Muscle layer of duodenum (tissue), 2 donors: ENCODE data around the gene SERTAD4.
A peak's percentile ranks its signal among the peaks of the same experiment; 100 is the strongest.

Source experiments
- H3K27ac ChIP-seq: one replicate; pipeline ENCODE4 v1.7.0; 2013; ENCODE audit warnings: mild to moderate bottlenecking, low read length
- H3K27me3 ChIP-seq: one replicate; pipeline ENCODE4 v1.7.0; 2013; ENCODE audit warnings: low read depth, mild to moderate bottlenecking, control low read depth, low read length
- H3K36me3 ChIP-seq, 2 donors: one replicate each; pipeline ENCODE4 v1.7.0; 2013; ENCODE audit warnings: low read length in 2 of 2, control low read depth in 1 of 2, mild to moderate bottlenecking in 1 of 2; ENCODE audit not compliant: insufficient read depth in 2 of 2, control insufficient read depth in 1 of 2
- H3K4me1 ChIP-seq, 2 donors: one replicate each; pipeline ENCODE4 v1.7.0; 2013; ENCODE audit warnings: low read length in 2 of 2, mild to moderate bottlenecking in 2 of 2, control low read depth in 1 of 2, moderate library complexity in 1 of 2; ENCODE audit not compliant: insufficient read depth in 2 of 2, control insufficient read depth in 1 of 2
- H3K4me3 ChIP-seq, 2 donors: one replicate each; pipeline ENCODE4 v1.7.0; 2013; ENCODE audit warnings: low read length in 2 of 2, low read depth in 1 of 2, mild to moderate bottlenecking in 1 of 2
- H3K9me3 ChIP-seq, 2 donors: one replicate each; pipeline ENCODE4 v1.7.0; 2013; ENCODE audit warnings: low read length in 2 of 2, control low read depth in 1 of 2, mild to moderate bottlenecking in 1 of 2; ENCODE audit not compliant: control insufficient read depth in 1 of 2
- donor health status: healthy.

Gene SERTAD4

DNA sequence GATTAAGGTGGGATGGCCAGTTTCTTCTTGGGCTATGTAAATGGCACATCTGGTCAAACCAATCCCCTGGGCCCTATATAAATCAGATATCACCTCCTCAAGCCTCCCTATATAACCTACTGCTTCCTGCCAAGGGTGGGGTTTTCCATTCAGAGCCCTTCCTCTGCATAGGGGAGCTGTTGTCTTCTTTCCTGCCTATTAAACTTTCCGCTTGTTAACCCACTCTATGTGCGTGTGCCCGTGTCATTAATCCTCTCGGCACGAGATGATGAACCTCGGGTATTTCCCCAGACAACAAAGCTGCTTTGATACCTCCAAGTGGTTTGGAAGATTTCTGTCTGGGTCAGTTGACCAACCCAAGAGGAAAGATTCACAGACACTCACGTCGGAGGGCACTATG lies 19.3 kb upstream of the SERTAD4 start:
- Histone ChIP-seq H3K9me3 (no peaks in the 10 kb centered on the region), H3K4me3 (no peak overlapping the region), H3K27ac (no peak overlapping the region), H3K36me3 (no peaks in the 10 kb centered on the region), H3K4me1 (no peaks in the 10 kb centered on the region), H3K27me3 (no peaks in the 10 kb centered on the region)

DNA sequence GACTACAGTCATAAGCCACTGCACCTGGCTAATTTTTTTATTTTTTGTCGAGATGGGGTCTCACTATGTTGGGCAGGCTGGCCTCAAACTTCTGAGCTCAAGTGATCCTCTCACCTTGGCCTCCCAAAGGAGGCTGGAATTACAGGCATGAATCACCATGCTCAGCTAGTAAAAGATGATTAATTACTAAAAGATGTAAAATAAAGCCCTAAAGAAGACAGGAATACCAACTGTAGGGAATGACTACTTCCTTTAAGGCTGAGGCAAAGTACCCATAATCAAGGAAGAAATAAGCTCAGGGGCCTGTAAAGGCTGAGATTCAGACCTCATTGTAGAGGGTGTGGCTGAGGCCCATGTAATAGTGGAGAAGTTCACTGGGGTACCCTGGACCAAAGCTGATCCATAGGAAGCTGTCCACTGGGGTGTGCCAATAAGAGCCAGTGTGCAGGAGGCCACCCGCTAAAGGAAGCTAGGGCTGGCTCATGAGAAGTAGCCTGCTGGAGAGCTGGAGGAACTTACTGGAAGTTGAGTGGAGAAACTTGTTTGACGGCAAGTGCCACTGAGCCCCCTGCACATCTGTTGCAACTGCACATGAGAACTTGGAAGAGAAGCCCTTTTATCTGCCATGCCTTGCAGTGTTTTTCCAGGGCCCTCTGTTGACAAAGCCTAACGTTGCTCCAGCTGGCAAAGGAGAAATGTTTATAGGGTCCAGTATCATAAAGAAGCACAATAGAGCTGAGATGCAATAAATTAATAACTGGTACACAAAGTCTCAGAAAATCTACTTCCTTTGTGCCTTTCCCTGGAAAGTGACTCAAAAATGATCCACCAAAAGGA lies 17.8 kb upstream of the SERTAD4 start:
- Histone ChIP-seq H3K4me1 (no peaks in the 10 kb centered on the region), H3K27me3 (no peaks in the 10 kb centered on the region), H3K36me3 (no peaks in the 10 kb centered on the region), H3K27ac (no peak overlapping the region), H3K4me3 (no peak overlapping the region), H3K9me3 (no peaks in the 10 kb centered on the region)

DNA sequence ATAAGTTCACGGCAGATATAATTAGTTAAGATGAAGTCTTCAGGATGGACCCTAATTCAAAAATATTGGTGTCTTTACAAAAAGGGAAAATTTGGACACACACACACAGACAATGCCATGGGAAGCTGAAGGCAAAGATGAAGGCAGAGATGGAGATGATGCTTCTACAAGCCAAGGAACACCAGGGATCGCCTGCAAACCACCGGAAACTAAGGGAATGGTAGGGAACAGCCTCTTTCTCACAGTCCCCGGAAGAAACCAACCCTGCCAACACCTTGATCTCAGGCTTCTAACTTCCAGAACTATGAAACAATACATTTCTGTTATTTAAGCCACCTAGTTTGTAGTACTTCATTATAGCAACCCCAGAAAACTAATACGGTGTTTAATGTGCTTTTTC lies 15.1 kb upstream of the SERTAD4 start:
- Histone ChIP-seq H3K4me1 (no peaks in the 10 kb centered on the region), H3K9me3 (no peaks in the 10 kb centered on the region), H3K36me3 (no peaks in the 10 kb centered on the region), H3K27ac (no peak overlapping the region), H3K4me3 (no peak overlapping the region), H3K27me3 (no peaks in the 10 kb centered on the region)

DNA sequence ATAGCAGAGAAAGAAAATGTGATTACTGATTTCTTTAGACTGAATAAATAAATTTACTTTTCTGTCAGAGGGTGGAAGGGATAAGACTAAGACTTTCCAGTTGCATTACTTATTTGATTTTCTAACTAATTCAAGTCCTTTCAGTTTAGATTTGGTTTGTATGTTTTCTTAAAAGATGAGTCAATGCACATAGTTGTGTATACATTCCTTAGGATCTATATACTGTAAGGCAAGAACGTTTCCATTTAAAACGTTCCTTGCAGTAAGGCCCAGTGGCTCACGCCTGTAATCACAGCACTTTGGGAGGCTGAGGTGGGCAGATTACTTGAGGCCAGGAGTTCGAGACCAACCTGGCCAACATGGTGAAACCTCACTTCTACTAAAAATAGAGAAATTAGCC lies 14.5 kb upstream of the SERTAD4 start:
- Histone ChIP-seq H3K4me1 (peaks cover 0 to 2% of the 10 kb centered on the region in 2 donors), H3K36me3 (no peaks in the 10 kb centered on the region), H3K27ac (no peak overlapping the region), H3K9me3 (no peaks in the 10 kb centered on the region), H3K4me3 (no peak overlapping the region), H3K27me3 (no peaks in the 10 kb centered on the region)

DNA sequence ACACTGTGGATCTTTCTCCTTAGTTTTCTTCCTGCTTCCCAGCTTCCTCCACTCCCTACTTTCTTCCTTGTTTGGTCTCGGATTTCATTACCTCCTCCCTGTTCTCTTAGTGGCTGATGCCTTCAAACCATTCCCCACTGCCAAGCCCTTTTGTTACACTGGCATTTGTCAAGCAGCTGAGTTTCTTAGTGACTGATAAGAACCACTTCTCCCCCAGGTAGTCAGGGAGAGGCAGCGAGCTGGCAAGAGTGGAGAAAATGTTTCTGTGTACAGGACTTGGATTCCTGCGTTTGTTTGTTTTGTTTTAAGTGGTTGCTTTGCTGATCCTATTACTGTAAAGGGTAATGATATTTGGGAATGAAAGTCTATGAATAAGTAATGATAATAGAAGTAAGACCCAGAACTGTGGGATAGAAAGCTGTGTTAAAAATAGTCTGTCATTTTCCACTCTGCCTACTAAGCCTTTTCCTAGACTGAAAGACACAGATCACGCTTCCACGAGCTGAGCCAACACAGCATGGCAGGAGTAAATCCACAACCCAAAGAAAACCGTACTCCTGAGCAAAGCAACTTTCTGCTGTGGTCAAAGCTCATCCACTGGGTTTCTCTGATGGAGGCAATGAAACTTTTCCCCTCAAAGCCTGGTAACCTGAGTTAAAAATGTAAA lies 10.1 kb upstream of the SERTAD4 start:
- peak overlapping the region; percentile 43 for H3K27ac ChIP-seq
- no peaks in the 10 kb centered on the region for H3K27me3 ChIP-seq
- H3K4me1 ChIP-seq, result peaks cover 0 to 7% of the 10 kb centered on the region in 2 donors
- no peaks in the 10 kb centered on the region for H3K36me3 ChIP-seq
- H3K4me3 ChIP-seq, result no peak overlapping the region
- H3K9me3 ChIP-seq, result no peaks in the 10 kb centered on the region

DNA sequence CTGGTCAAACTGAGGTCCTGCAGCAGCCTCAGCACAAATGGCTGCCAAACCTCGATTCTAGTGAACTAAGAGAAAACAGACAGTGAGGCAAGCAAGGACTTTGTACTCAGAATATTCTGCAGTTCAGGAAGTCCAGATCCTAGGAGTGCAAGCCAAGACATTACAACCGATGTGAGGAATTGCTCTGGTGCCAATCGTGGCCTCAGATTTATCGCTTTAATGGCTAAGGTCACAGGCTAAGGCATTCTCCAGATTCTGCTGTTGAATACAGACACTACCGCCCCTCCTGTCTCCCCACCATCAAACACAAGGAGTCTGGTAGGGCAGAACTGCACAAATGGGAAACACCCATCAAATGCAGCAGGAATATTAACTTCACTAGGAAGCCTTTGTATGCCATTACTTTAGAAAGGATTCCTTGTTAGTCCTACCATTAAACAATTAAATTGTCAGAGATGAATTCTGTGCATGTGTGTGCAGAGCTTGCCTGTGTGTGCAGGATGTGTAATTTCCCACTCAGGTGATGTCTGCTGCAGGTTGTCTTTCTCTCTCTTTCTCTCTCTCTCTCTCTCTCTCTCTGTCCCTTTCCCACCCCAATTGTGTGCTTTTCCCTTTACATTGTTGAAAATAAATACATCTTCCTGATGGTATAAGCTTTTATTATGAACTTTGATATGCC lies 9.2 kb upstream of the SERTAD4 start:
- peaks cover 0 to 7% of the 10 kb centered on the region in 2 donors for H3K4me1 ChIP-seq

DNA sequence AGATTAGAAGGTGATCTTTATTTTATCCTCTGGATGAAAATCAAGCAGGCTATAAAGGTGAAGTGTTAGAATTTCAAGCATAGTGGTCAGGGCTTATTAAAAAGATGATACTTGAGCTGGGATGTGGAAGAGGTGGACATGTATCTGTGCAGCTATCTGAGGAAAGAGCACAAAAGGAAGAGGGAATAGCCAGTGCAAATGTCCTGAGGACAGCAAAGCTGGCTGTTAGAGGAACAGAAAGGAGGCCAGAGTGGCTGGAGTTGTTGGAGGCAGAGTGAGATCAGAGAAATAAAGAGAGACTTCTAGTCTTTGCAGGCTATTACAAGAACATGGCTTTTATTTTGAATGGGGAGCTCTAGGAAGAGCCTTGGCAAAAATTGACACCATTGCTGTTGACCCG lies 4.4 kb upstream of the SERTAD4 start:
- Histone ChIP-seq H3K27me3 (no peaks in the 10 kb centered on the region), H3K4me1 (peaks cover 0 to 18% of the 10 kb centered on the region in 2 donors), H3K4me3 (no peak overlapping the region), H3K27ac (no peak overlapping the region), H3K36me3 (no peaks in the 10 kb centered on the region), H3K9me3 (no peaks in the 10 kb centered on the region)

More for the DNA sequence above, 9.2 kb upstream of the SERTAD4 start:
- Histone ChIP-seq H3K36me3 (no peaks in the 10 kb centered on the region), H3K9me3 (no peaks in the 10 kb centered on the region), H3K27me3 (no peaks in the 10 kb centered on the region), H3K27ac (no peak overlapping the region), H3K4me3 (no peak overlapping the region)

DNA sequence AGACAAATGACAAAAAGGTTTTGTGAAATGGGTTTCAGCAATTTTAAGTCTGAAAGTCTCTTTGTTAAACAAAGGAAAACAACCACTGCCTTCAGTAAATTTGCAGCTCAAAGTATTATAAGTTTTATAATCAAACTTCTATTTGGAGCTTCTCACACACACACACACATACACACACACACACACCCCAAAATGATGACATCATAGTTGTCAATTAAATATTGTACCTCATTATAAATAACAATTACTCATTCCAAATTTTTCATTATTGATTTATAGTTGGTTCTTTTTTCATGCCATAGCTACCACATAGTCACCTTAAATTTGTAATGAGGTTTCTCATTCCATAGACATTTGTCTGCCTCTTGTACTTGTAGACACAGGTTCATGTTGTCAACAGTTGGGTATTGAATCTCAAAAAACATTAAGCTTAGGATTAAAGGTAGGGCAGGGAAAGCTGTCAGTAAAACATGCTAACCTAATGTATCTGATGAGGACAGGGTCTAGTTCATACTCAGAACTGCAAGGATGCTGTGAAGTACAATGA lies 2.4 kb upstream of the SERTAD4 start:
- Histone ChIP-seq H3K9me3 (no peaks in the 10 kb centered on the region), H3K27ac (no peak overlapping the region), H3K27me3 (no peaks in the 10 kb centered on the region), H3K4me3 (no peak overlapping the region), H3K4me1 (peaks cover 0 to 30% of the 10 kb centered on the region in 2 donors), H3K36me3 (no peaks in the 10 kb centered on the region)

DNA sequence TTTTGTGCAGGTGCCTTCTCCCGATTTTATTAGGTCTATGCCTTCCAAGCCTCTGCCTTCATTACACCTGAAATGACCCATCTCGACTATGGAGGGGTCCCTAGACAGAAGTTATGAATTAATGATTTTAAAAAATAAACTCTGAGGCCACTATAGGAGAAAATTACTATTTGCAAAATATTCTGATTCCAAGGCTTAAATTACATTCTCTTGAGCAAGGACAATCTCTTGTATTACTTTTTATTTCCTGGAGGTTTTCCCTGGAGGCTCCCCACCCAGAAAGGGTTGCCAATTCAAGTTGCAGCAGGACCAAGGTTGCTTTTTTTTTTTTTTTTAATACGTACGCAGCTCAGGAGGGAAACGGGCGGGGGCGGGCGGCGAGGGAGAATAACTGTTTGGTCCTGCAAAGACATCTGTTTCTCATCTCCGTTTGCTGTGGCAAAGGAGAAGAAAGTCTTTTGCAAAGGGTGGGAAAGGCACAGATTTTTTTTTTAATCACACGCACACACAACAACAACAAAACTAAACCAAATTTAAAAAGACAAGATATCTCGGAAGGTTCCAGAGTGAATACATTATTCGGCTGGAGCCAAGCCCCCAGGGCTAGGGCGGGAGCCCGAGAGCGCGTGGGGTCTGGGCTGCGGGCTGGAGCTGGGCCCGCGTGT lies 618 bp upstream of the SERTAD4 start:
- H3K4me3 ChIP-seq, result peak overlapping the region; percentile 58 to 93
- no peaks in the 10 kb centered on the region for H3K27me3 ChIP-seq
- no peak overlapping the region for H3K27ac ChIP-seq
- peaks cover 0 to 3% of the 10 kb centered on the region in 2 donors for H3K36me3 ChIP-seq
- H3K4me1 ChIP-seq, result peaks cover 0 to 43% of the 10 kb centered on the region in 2 donors
- no peaks in the 10 kb centered on the region for H3K9me3 ChIP-seq

DNA sequence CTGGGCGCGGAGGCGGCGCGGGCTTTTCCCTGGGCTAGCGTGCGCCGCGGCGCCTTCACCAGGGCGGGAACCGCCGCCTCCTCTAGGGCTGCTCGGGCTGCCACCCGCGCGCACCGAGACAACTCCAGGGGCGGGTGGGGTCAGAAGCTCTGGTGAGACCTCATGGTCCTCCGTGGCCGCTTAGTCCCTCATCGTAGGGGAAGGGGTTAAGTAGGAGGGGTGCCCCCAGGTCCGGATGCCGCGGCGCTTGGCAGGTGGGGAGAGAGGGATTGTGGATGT lies 559 bp downstream of the SERTAD4 start:
- no peak overlapping the region for H3K27ac ChIP-seq
- H3K27me3 ChIP-seq, result no peaks in the 10 kb centered on the region
- H3K36me3 ChIP-seq, result peaks cover 0 to 4% of the 10 kb centered on the region in 2 donors
- peaks cover 0 to 55% of the 10 kb centered on the region in 2 donors for H3K4me1 ChIP-seq
- no peaks in the 10 kb centered on the region for H3K9me3 ChIP-seq
- peak overlapping the region; percentile 59 to 93 for H3K4me3 ChIP-seq
